K562 (cell line): ENCODE results near the gene BCL7C. TPM values are rescaled to one million over a fixed set of nuclear protein-coding genes. Genes with fewer than 3 reads are reported as not detected.

Experiments
- ARHGAP35 ChIP-seq: fragments of 450-650 bp; IDR thresholded peaks from 2 replicates; pipeline ENCODE4 v1.6.1; 2018; ENCODE audit not compliant: partially characterized antibody
- ELF2 ChIP-seq: fragments of 250-450 bp; sonication (Bioruptor Pico); IDR thresholded peaks from 2 replicates; pipeline ENCODE4 v1.5.0; 2021; ENCODE audit warnings: mild to moderate bottlenecking
- ELF4 ChIP-seq: fragments of 450-650 bp; formaldehyde crosslinking; IDR thresholded peaks from 2 replicates; pipeline ENCODE4 v1.4.0; 2022; ENCODE audit warnings: missing genetic modification characterization
- HDAC6 ChIP-seq: IDR thresholded peaks from 2 replicates; pipeline ENCODE4 v1.6.1; 2012; ENCODE audit warnings: low read depth, mild to moderate bottlenecking, control low read depth, inconsistent platforms, low read length, moderate library complexity
- NFATC3 ChIP-seq: fragments of 450-650 bp; IDR thresholded peaks from 2 replicates; pipeline ENCODE4 v1.6.1; 2017; ENCODE audit warnings: mild to moderate bottlenecking
- NFRKB ChIP-seq: fragments of 450-650 bp; IDR thresholded peaks from 2 replicates; pipeline ENCODE4 v1.6.1; 2016; ENCODE audit warnings: low read depth
- PHF21A ChIP-seq: fragments of 450-650 bp; IDR thresholded peaks from 2 replicates; pipeline ENCODE4 v1.6.1; 2017; ENCODE audit warnings: low read depth, borderline replicate concordance
- RAD51 ChIP-seq: fragments of 450-650 bp; IDR thresholded peaks from 2 replicates; pipeline ENCODE4 v1.7.1; 2016; ENCODE audit warnings: low read depth, mild to moderate bottlenecking, borderline replicate concordance
- RBM14 ChIP-seq: fragments of 200-400 bp; formaldehyde crosslinking; IDR thresholded peaks from 2 replicates; pipeline ENCODE4 v1.6.1; 2018; ENCODE audit warnings: low read depth, mild to moderate bottlenecking, low read length, moderate library complexity, borderline replicate concordance; ENCODE audit not compliant: insufficient read depth
- TCF7L2 ChIP-seq: fragments of 150-350 bp; IDR thresholded peaks from 2 replicates; pipeline ENCODE4 v1.6.1; 2016; ENCODE audit warnings: low read depth, mild to moderate bottlenecking, low read length, moderate library complexity
- ZNF184 ChIP-seq: sonication (generic); formaldehyde crosslinking; IDR thresholded peaks from 2 replicates; pipeline ENCODE4 v1.5.0; 2020; ENCODE audit warnings: missing genetic modification reagents
- ZNF23 ChIP-seq: fragments of 250-450 bp; sonication (Bioruptor Pico); IDR thresholded peaks from 2 replicates; pipeline ENCODE4 v1.4.0; 2020; ENCODE audit warnings: mild to moderate bottlenecking
- ZNF232 ChIP-seq: sonication (generic); formaldehyde crosslinking; IDR thresholded peaks from 2 replicates; pipeline ENCODE4 v1.8.0; 2022; ENCODE audit warnings: mild to moderate bottlenecking, missing genetic modification reagents
- ZNF561 ChIP-seq: fragments of 450-650 bp; formaldehyde crosslinking; conservative IDR thresholded peaks from 2 replicates; pipeline ENCODE4 v1.4.0; 2020; ENCODE audit warnings: mild to moderate bottlenecking, moderate library complexity
- ZSCAN32 ChIP-seq: fragments of 450-650 bp; formaldehyde crosslinking; IDR thresholded peaks from 2 replicates; pipeline ENCODE4 v1.4.0; 2020; ENCODE audit warnings: mild to moderate bottlenecking, moderate library complexity
- polyA plus RNA-seq, 8 experiments: library from polyadenylated mRNA; depleted of rRNA in 4 of 8; stranded (reverse) in 5 of 8; unstranded in 3 of 8; fragments of >200 nt; fragmentation: Nextera tagmentation in 2 of 8; fragmentation: Illumina TruSeq in 1 of 8; extraction: Ambion mirVana in 2 of 8; extraction: Trizol in 1 of 8; gene quantifications; 2 replicates each; pipeline versions ENCODE4 v1.2.1 to v1.2.3, GENCODE V29; 2011 to 2014; ENCODE audit warnings: inconsistent platforms in 1 of 8, missing spikeins in 1 of 8
- total RNA-seq, 7 experiments: library from RNA; depleted of rRNA in 6 of 7; stranded (reverse); fragments of >200 nt in 6 of 7; fragmentation: Illumina TruSeq in 2 of 7; extraction: Trizol in 2 of 7; gene quantifications; 2 replicates each; pipeline versions ENCODE4 v1.2.1 to v1.2.3, GENCODE V29; 2011 to 2021; ENCODE audit warnings: low replicate concordance in 1 of 7
- TF ChIP-seq, protein P1 (sequence below): sonication (generic); formaldehyde crosslinking; IDR thresholded peaks from 2 replicates; pipeline ENCODE4 v1.8.1; 2023; ENCODE audit warnings: mild to moderate bottlenecking, missing genetic modification reagents
- TF ChIP-seq, protein P2 (sequence below): fragments of 450-650 bp; IDR thresholded peaks from 2 replicates; pipeline ENCODE4 v1.6.1; 2017; ENCODE audit warnings: antibody characterized with exemption, mild to moderate bottlenecking
- TF ChIP-seq, protein P3 (sequence below): fragments of 450-650 bp; IDR thresholded peaks from 2 replicates; pipeline ENCODE4 v1.6.1; 2017; ENCODE audit warnings: antibody characterized with exemption
- TF ChIP-seq, protein P4 (sequence below): fragments of 450-650 bp; formaldehyde crosslinking; IDR thresholded peaks from 2 replicates; pipeline ENCODE4 v1.4.0; 2020; ENCODE audit warnings: mild to moderate bottlenecking, mixed read lengths

Gene BCL7C
- total and polyA plus RNA-seq, 9 of the 15 experiments (the other 6 are each of a cell fraction or from before 2014, with no cell fraction given) = 1.7 to 85.8 (median 19.6) TPM

DNA sequence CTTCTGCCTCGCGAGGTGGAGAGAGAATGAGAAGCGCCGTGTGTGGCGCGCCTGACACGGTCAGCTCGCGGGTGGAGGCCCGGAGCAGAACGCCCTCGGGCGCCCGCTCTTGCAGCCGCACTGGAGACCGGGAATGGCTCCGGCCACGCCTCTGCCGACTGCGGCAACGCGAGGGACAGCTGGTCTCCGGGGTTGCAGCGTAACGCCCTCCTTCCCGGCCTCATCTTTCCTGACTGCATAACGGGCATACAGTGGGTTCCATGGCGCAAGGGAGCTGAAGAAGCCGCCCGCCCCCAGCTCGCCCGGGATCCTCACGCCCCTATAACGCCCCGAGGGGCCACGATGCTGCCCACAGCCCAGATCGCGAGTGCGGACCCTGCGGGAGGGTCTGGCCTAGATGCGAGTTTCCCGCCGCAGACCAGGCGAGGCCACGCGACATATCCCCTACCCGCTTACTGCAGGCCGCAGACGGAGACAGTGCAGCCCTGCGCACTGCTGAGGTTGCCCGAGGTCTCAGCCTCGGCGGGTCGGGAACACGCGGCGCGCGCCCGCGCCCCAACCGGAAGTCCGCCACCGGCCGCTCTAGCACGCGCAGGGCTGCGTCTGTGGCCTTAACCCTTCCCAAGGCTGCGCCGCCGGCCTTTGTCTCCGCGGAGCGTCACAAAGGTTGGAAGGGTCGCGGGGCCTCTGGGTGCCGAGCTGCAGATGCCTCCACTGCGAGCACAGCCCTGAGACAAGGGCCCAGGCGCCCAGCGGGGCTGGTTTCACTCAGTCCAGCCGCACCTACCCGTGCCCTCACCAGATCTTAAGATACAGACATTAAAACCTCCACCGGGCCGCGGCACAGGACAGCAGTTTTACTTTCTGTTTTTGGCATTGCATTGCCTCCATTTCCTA is 18.8 kb downstream of the BCL7C start (continued):
- TF ChIP-seq TCF7L2 (no peak), ARHGAP35 (no peak), RAD51 (0 out of 2 replicates have a peak, but pooled peaks have one; percentile 8), NFRKB (peak; percentile 69; the same call in 1 of the 2 replicates), ZNF232 (no peak), ELF4 (CRISPR knock-in tag) (no peak), RBM14 (0 out of 2 replicates have a peak, but pooled peaks have one; percentile 24), ZNF23 (CRISPR knock-in tag) (no peak), ZSCAN32 (CRISPR knock-in tag) (no peak), ELF2 (no peak; the same call in 1 of the 2 replicates), NFATC3 (no peak), PHF21A (no peak), ZNF184 (CRISPR knock-in tag) (no peak), ZNF561 (CRISPR knock-in tag) (no peak), HDAC6 (no peak)
- TF ChIP-seq, protein P1, sequence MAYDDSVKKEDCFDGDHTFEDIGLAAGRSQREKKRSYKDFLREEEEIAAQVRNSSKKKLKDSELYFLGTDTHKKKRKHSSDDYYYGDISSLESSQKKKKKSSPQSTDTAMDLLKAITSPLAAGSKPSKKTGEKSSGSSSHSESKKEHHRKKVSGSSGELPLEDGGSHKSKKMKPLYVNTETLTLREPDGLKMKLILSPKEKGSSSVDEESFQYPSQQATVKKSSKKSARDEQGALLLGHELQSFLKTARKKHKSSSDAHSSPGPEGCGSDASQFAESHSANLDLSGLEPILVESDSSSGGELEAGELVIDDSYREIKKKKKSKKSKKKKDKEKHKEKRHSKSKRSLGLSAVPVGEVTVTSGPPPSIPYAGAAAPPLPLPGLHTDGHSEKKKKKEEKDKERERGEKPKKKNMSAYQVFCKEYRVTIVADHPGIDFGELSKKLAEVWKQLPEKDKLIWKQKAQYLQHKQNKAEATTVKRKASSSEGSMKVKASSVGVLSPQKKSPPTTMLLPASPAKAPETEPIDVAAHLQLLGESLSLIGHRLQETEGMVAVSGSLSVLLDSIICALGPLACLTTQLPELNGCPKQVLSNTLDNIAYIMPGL = no peak
- TF ChIP-seq, protein P2, sequence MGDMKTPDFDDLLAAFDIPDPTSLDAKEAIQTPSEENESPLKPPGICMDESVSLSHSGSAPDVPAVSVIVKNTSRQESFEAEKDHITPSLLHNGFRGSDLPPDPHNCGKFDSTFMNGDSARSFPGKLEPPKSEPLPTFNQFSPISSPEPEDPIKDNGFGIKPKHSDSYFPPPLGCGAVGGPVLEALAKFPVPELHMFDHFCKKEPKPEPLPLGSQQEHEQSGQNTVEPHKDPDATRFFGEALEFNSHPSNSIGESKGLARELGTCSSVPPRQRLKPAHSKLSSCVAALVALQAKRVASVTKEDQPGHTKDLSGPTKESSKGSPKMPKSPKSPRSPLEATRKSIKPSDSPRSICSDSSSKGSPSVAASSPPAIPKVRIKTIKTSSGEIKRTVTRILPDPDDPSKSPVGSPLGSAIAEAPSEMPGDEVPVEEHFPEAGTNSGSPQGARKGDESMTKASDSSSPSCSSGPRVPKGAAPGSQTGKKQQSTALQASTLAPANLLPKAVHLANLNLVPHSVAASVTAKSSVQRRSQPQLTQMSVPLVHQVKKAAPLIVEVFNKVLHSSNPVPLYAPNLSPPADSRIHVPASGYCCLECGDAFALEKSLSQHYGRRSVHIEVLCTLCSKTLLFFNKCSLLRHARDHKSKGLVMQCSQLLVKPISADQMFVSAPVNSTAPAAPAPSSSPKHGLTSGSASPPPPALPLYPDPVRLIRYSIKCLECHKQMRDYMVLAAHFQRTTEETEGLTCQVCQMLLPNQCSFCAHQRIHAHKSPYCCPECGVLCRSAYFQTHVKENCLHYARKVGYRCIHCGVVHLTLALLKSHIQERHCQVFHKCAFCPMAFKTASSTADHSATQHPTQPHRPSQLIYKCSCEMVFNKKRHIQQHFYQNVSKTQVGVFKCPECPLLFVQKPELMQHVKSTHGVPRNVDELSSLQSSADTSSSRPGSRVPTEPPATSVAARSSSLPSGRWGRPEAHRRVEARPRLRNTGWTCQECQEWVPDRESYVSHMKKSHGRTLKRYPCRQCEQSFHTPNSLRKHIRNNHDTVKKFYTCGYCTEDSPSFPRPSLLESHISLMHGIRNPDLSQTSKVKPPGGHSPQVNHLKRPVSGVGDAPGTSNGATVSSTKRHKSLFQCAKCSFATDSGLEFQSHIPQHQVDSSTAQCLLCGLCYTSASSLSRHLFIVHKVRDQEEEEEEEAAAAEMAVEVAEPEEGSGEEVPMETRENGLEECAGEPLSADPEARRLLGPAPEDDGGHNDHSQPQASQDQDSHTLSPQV = no peak; the same call in none of the 2 replicates
- TF ChIP-seq, protein P3, sequence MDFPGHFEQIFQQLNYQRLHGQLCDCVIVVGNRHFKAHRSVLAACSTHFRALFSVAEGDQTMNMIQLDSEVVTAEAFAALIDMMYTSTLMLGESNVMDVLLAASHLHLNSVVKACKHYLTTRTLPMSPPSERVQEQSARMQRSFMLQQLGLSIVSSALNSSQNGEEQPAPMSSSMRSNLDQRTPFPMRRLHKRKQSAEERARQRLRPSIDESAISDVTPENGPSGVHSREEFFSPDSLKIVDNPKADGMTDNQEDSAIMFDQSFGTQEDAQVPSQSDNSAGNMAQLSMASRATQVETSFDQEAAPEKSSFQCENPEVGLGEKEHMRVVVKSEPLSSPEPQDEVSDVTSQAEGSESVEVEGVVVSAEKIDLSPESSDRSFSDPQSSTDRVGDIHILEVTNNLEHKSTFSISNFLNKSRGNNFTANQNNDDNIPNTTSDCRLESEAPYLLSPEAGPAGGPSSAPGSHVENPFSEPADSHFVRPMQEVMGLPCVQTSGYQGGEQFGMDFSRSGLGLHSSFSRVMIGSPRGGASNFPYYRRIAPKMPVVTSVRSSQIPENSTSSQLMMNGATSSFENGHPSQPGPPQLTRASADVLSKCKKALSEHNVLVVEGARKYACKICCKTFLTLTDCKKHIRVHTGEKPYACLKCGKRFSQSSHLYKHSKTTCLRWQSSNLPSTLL = no peak
- TF ChIP-seq, protein P4, sequence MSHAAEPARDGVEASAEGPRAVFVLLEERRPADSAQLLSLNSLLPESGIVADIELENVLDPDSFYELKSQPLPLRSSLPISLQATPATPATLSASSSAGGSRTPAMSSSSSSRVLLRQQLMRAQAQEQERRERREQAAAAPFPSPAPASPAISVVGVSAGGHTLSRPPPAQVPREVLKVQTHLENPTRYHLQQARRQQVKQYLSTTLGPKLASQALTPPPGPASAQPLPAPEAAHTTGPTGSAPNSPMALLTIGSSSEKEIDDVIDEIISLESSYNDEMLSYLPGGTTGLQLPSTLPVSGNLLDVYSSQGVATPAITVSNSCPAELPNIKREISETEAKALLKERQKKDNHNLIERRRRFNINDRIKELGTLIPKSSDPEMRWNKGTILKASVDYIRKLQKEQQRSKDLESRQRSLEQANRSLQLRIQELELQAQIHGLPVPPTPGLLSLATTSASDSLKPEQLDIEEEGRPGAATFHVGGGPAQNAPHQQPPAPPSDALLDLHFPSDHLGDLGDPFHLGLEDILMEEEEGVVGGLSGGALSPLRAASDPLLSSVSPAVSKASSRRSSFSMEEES (CRISPR knock-in tag) = no peak
